Measurements from ENCODE around the gene EIF3L. TPM values are rescaled to one million over a fixed set of nuclear protein-coding genes. Genes with fewer than 3 reads are reported as not detected.

Gene EIF3L
- total and polyA plus RNA-seq, 9 of the 15 experiments (the other 6 are each of a cell fraction or from before 2014, with no cell fraction given): 257 to 699 (median 368) TPM

GRCh38 chr22:37933711-37934376 lies 84.6 kb downstream of the EIF3L start (continued):
- TF ChIP-seq STAG1 (CRISPR knock-in tag; IDR thresholded peaks at IDR 0.05; ENCODE audit: borderline replicate concordance) (0 out of 2 replicates have a peak, but pooled peaks have one; percentile 37), TFAP4 (CRISPR knock-in tag; IDR thresholded peaks at IDR 0.05; ENCODE audit: borderline replicate concordance) (peak; percentile 63; the same call in 1 of the 2 replicates), GTF2B (IDR thresholded peaks at IDR 0.05; ENCODE audit: extremely low read depth, insufficient read length) (no peak), E2F6 (IDR thresholded peaks at IDR 0.05; ENCODE audit: borderline replicate concordance in 1 of 2, extremely low read depth in 1 of 2, insufficient read depth in 1 of 2, insufficient read length in 1 of 2, low read depth in 1 of 2, low read length in 1 of 2, poor library complexity in 1 of 2, severe bottlenecking in 1 of 2) (peak in 1 of 2 experiments; percentile 15), RREB1 (CRISPR knock-in tag; IDR thresholded peaks at IDR 0.05) (no peak), ZNF740 (CRISPR knock-in tag; IDR thresholded peaks at IDR 0.05) (no peak; the same call in 1 of the 2 replicates), ZNF740 (tag; IDR thresholded peaks at IDR 0.05) (no peak), MIER1 (IDR thresholded peaks at IDR 0.05; ENCODE audit: low read depth) (no peak), PRDM10 (IDR thresholded peaks at IDR 0.05; ENCODE audit: partially characterized antibody) (no peak)

Measured in K562 (cell line).